HCEC 1CT (cell line): ENCODE measurements around the gene PXN.
"Not testable (repeated sequence)": the region's sequence is repeated elsewhere in the genome, so short reads cannot be mapped to it uniquely, and the experiment has no call there.

Source experiments
- DNase-seq: peaks from one replicate; pipeline ENCODE4 v3.0.0-alpha.2; 2017

Gene PXN

GRCh38 chr12:120261951-120262851 is 3.3 kb downstream of the PXN start:
- DNase-seq: peak; percentile 37

GRCh38 chr12:120260607-120261006 is 4.9 kb downstream of the PXN start:
- DNase-seq: no peak

- DNase-seq: peak; percentile 17
Measured at GRCh38 chr12:120259418-120260202, 5.9 kb downstream of the PXN start.

GRCh38 chr12:120258323-120258896 is 7.1 kb downstream of the PXN start:
- DNase-seq: no peak

- peak; percentile 80 for DNase-seq
Measured at GRCh38 chr12:120257041-120257821, 8.3 kb downstream of the PXN start.

GRCh38 chr12:120254809-120255208 is 10.7 kb downstream of the PXN start:
- no peak for DNase-seq

- DNase-seq: not testable (repeated sequence)
Measured at GRCh38 chr12:120253313-120253712, 12.2 kb downstream of the PXN start.

GRCh38 chr12:120252071-120252906 is 13.2 kb downstream of the PXN start:
- no peak for DNase-seq

GRCh38 chr12:120251364-120252070 is 14.0 kb downstream of the PXN start:
- peak; percentile 43 for DNase-seq

- no peak for DNase-seq
Measured at GRCh38 chr12:120249875-120250795, 15.4 kb downstream of the PXN start.

- DNase-seq: no peak
Measured at GRCh38 chr12:120249266-120249874, 16.2 kb downstream of the PXN start.

- DNase-seq: peak; percentile 86
Measured at GRCh38 chr12:120247621-120248030, 17.9 kb downstream of the PXN start.

GRCh38 chr12:120247183-120247582 is 18.3 kb downstream of the PXN start:
- DNase-seq: no peak

- not testable (repeated sequence) for DNase-seq
Measured at GRCh38 chr12:120246705-120247104, 18.8 kb downstream of the PXN start.

- no peak for DNase-seq
Measured at GRCh38 chr12:120242971-120243699, 22.4 kb downstream of the PXN start.

GRCh38 chr12:120242275-120242799 is 23.2 kb downstream of the PXN start:
- no peak for DNase-seq

GRCh38 chr12:120241561-120242274 is 23.8 kb downstream of the PXN start:
- no peak for DNase-seq

- no peak for DNase-seq
Measured at GRCh38 chr12:120240495-120240833, 25.1 kb downstream of the PXN start.
